ENCODE measurements around the gene GSDMA. TPM values are rescaled to one million over a fixed set of nuclear protein-coding genes. Genes with fewer than 3 reads are reported as not detected.

The GSDMA gene
- total RNA-seq, 2 experiments from 2014 or later, result 0.15 to 0.57 TPM

DNA sequence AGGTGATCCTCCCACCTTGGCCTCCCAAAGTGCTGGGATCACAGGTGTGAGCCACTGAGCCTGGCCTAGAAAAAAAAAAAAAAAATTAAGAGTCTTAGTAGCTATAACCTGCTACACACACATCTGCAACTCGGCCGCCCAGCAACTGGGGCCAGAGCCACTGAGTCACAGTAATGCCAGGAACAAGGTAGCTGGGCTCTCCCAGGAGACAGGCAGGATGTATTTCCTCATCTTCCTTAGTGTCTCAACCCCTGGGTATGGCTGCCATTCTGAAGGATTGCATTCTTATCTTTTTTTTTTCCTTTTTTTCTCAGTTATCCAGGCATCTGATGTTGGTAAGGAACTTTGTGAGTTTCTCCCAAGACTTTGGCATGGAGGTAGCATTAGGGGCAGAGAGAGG is 10.7 kb downstream of the GSDMA start:
- no TSS peak for BruUV-seq (replicated peaks)
- CTCF ChIA-PET (ENCODE audit: unreplicated experiment), result no interaction called here

DNA sequence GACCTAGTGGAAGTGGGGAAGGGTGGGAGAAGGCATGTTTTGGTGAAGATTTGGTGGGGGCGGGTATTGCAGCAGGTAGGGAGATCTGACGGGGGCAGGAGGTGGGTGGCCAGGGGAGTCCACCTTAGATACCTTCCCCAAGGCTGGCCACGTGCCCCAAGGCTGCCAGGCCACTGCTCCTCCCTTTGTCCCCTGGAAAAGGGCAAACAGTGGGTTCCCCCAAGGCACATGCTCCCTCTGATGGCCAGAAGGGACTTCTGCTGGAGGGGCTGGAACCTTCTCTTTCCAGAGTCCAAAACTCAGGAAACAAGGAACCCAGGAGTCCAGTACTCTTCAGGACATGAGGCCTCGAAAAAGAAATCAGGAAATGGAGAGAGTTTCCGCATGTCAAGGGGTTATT is 11.6 kb downstream of the GSDMA start:
- H3K4me2 ChIP-seq (ENCODE audit: low read length), result no peak overlapping the region
- no peak for DNase-seq (ENCODE audit: low spot score)
- intact Hi-C loops (cut with micrococcal nuclease; ENCODE audit: unreplicated experiment), result no loop called here
- no peaks in the 10 kb centered on the region for H3K9me2 ChIP-seq (ENCODE audit: insufficient read depth, low read length)
- H3K4me3 ChIP-seq (ENCODE audit: low read depth, low read length, poor library complexity, severe bottlenecking), result no peak overlapping the region
- no peaks in the 10 kb centered on the region for H4K20me1 ChIP-seq (ENCODE audit: insufficient read depth, low read length)
- ChIA-PET POLR2A (no interaction called here), CTCF (ENCODE audit: unreplicated experiment) (no interaction called here)
- TF ChIP-seq, protein P1, sequence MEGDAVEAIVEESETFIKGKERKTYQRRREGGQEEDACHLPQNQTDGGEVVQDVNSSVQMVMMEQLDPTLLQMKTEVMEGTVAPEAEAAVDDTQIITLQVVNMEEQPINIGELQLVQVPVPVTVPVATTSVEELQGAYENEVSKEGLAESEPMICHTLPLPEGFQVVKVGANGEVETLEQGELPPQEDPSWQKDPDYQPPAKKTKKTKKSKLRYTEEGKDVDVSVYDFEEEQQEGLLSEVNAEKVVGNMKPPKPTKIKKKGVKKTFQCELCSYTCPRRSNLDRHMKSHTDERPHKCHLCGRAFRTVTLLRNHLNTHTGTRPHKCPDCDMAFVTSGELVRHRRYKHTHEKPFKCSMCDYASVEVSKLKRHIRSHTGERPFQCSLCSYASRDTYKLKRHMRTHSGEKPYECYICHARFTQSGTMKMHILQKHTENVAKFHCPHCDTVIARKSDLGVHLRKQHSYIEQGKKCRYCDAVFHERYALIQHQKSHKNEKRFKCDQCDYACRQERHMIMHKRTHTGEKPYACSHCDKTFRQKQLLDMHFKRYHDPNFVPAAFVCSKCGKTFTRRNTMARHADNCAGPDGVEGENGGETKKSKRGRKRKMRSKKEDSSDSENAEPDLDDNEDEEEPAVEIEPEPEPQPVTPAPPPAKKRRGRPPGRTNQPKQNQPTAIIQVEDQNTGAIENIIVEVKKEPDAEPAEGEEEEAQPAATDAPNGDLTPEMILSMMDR (conservative IDR thresholded peaks at IDR 0.05; ENCODE audit: low read length), result no peak
- H3K79me2 ChIP-seq (ENCODE audit: insufficient read depth, low read depth, low read length), result no peaks in the 10 kb centered on the region
- H2AFZ ChIP-seq (ENCODE audit: low read length), result no peak overlapping the region
- H3K9me3 ChIP-seq (ENCODE audit: low read length), result no peaks in the 10 kb centered on the region
- H3K36me3 ChIP-seq (ENCODE audit: insufficient read depth, low read length), result no peaks in the 10 kb centered on the region
- H3K4me1 ChIP-seq (ENCODE audit: insufficient read depth, low read length, poor library complexity, severe bottlenecking), result peaks cover 5% of the 10 kb centered on the region
- no peak overlapping the region for H3K27ac ChIP-seq (ENCODE audit: low read depth, low read length, poor library complexity, severe bottlenecking)
- no TSS peak for BruUV-seq (replicated peaks)

More for the DNA sequence above, 10.7 kb downstream of the GSDMA start:
- H3K79me2 ChIP-seq (ENCODE audit: insufficient read depth, low read depth, low read length), result no peaks in the 10 kb centered on the region
- no peak overlapping the region for H3K4me3 ChIP-seq (ENCODE audit: low read depth, low read length, poor library complexity, severe bottlenecking)
- H3K36me3 ChIP-seq (ENCODE audit: insufficient read depth, low read length), result no peaks in the 10 kb centered on the region
- no peak for DNase-seq (ENCODE audit: low spot score)
- intact Hi-C loops (cut with micrococcal nuclease; ENCODE audit: unreplicated experiment), result no loop called here
- H2AFZ ChIP-seq (ENCODE audit: low read length), result no peak overlapping the region
- no peak overlapping the region for H3K4me2 ChIP-seq (ENCODE audit: low read length)
- H3K27ac ChIP-seq (ENCODE audit: low read depth, low read length, poor library complexity, severe bottlenecking), result no peak overlapping the region
- H4K20me1 ChIP-seq (ENCODE audit: insufficient read depth, low read length), result no peaks in the 10 kb centered on the region
- H3K9me3 ChIP-seq (ENCODE audit: low read length), result no peaks in the 10 kb centered on the region
- POLR2A ChIA-PET, result no interaction called here
- no peaks in the 10 kb centered on the region for H3K9me2 ChIP-seq (ENCODE audit: insufficient read depth, low read length)
- no peak for TF ChIP-seq EZH2phosphoT487 (IDR thresholded peaks at IDR 0.05; ENCODE audit: borderline replicate concordance, low read depth, low read length)
- TF ChIP-seq, protein P1 (conservative IDR thresholded peaks at IDR 0.05; ENCODE audit: low read length), result no peak
- no peaks in the 10 kb centered on the region for H3K4me1 ChIP-seq (ENCODE audit: insufficient read depth, low read length, poor library complexity, severe bottlenecking)

DNA sequence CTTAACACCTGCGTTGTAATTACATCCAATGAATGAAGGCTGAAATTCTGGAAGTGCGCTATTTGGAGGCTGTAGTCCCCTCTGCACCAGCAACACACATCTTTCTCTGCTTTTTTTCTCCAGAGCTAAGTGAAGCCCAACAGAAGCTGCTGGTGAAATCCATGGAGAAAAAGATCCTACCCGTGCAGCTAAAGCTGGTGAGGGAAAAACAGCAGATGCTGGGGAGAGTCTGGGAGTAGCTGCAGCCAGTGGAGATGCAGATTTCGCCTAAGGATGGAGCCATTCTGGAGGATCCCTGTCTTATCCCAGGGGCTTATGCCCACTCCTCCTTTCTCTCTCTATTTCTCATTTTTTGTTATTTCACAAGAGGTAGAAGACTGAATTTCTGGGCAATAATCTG is 13.0 kb downstream of the GSDMA start:
- CTCF ChIA-PET (ENCODE audit: unreplicated experiment), result no interaction called here
- DNase-seq (ENCODE audit: low spot score), result no peak
- intact Hi-C loops (cut with micrococcal nuclease; ENCODE audit: unreplicated experiment), result no loop called here
- Histone ChIP-seq H3K36me3 (ENCODE audit: insufficient read depth, low read length) (no peaks in the 10 kb centered on the region), H3K9me3 (ENCODE audit: low read length) (no peaks in the 10 kb centered on the region), H3K9me2 (ENCODE audit: insufficient read depth, low read length) (no peaks in the 10 kb centered on the region), H2AFZ (ENCODE audit: low read length) (no peak overlapping the region), H3K4me2 (ENCODE audit: low read length) (no peak overlapping the region), H4K20me1 (ENCODE audit: insufficient read depth, low read length) (no peaks in the 10 kb centered on the region), H3K79me2 (ENCODE audit: insufficient read depth, low read depth, low read length) (peaks cover under 1% of the 10 kb centered on the region; the same call in 1 of the 2 replicates), H3K4me1 (ENCODE audit: insufficient read depth, low read length, poor library complexity, severe bottlenecking) (peaks cover 9% of the 10 kb centered on the region), H3K27ac (ENCODE audit: low read depth, low read length, poor library complexity, severe bottlenecking) (no peak overlapping the region), H3K4me3 (ENCODE audit: low read depth, low read length, poor library complexity, severe bottlenecking) (no peak overlapping the region)
- POLR2A ChIA-PET, result interaction anchor here (0.7 kb wide), 2 partner anchors 162 to 295 kb away, joined by 3 read pairs; no protein-coding TSS in a partner anchor
- TF ChIP-seq EZH2phosphoT487 (IDR thresholded peaks at IDR 0.05; ENCODE audit: borderline replicate concordance, low read depth, low read length), result no peak
- TF ChIP-seq, protein P1 (conservative IDR thresholded peaks at IDR 0.05; ENCODE audit: low read length), result no peak
- BruUV-seq (replicated peaks), result no TSS peak

Measured in OCI-LY7 (cell line).